ENCODE results near the gene SDR9C7.
"Not testable (repeated sequence)": the region's sequence is repeated elsewhere in the genome, so short reads cannot be mapped to it uniquely, and the experiment has no call there.

- TF ChIP-seq, protein P1, sequence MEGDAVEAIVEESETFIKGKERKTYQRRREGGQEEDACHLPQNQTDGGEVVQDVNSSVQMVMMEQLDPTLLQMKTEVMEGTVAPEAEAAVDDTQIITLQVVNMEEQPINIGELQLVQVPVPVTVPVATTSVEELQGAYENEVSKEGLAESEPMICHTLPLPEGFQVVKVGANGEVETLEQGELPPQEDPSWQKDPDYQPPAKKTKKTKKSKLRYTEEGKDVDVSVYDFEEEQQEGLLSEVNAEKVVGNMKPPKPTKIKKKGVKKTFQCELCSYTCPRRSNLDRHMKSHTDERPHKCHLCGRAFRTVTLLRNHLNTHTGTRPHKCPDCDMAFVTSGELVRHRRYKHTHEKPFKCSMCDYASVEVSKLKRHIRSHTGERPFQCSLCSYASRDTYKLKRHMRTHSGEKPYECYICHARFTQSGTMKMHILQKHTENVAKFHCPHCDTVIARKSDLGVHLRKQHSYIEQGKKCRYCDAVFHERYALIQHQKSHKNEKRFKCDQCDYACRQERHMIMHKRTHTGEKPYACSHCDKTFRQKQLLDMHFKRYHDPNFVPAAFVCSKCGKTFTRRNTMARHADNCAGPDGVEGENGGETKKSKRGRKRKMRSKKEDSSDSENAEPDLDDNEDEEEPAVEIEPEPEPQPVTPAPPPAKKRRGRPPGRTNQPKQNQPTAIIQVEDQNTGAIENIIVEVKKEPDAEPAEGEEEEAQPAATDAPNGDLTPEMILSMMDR (IDR thresholded peaks at IDR 0.05; ENCODE audit: insufficient read depth, low read length, poor library complexity, severe bottlenecking) = not testable (repeated sequence)
- not testable (repeated sequence) for TF ChIP-seq EZH2phosphoT487 (conservative IDR thresholded peaks at IDR 0.05; ENCODE audit: low read length)
Measured at GRCh38 chr12:56901313-56901712, 32.9 kb downstream of the SDR9C7 start.

All from SU-DHL-6 (cell line).